NCI-H2081 treated with DMSO at 0.1 percent for 48 hours (cell line): ENCODE measurements around the gene CYP26B1.

Source experiments
- DNase-seq: peaks from one replicate; lab custom pipeline; 2025; lab: John Stamatoyannopoulos, UW

CYP26B1 gene

GRCh38 chr2:72141032-72141645, 6.5 kb downstream of the CYP26B1 start:
- no peak for DNase-seq

- no peak for DNase-seq
These were observed 7.1 kb downstream of the CYP26B1 start for GRCh38 chr2:72140621-72140960.

- DNase-seq, result no peak
These were observed 7.6 kb downstream of the CYP26B1 start for GRCh38 chr2:72139874-72140620.

- no peak for DNase-seq
These were observed 8.2 kb downstream of the CYP26B1 start for GRCh38 chr2:72139471-72139873.

GRCh38 chr2:72138921-72139381, 8.7 kb downstream of the CYP26B1 start:
- no peak for DNase-seq

GRCh38 chr2:72138011-72138881, 9.4 kb downstream of the CYP26B1 start:
- DNase-seq, result no peak

- no peak for DNase-seq
These were observed 10.1 kb downstream of the CYP26B1 start for GRCh38 chr2:72137498-72138010.

GRCh38 chr2:72136933-72137497, 10.6 kb downstream of the CYP26B1 start:
- no peak for DNase-seq

- DNase-seq, result no peak
These were observed 11.3 kb downstream of the CYP26B1 start for GRCh38 chr2:72136331-72136730.

GRCh38 chr2:72135921-72136320, 11.7 kb downstream of the CYP26B1 start:
- DNase-seq, result no peak

GRCh38 chr2:72134997-72135800, 12.5 kb downstream of the CYP26B1 start:
- no peak for DNase-seq

GRCh38 chr2:72134408-72134996, 13.2 kb downstream of the CYP26B1 start:
- DNase-seq, result no peak

GRCh38 chr2:72133721-72134407, 13.8 kb downstream of the CYP26B1 start:
- no peak for DNase-seq

- DNase-seq, result no peak
These were observed 14.5 kb downstream of the CYP26B1 start for GRCh38 chr2:72132981-72133720.

- DNase-seq, result no peak
These were observed 15.5 kb downstream of the CYP26B1 start for GRCh38 chr2:72131916-72132841.

GRCh38 chr2:72131371-72131891, 16.2 kb downstream of the CYP26B1 start:
- DNase-seq, result no peak

- no peak for DNase-seq
These were observed 16.9 kb downstream of the CYP26B1 start for GRCh38 chr2:72130659-72131360.
